DOHH2 (cell line): ENCODE data around the gene MAP7D1.

Experiments used
- EZH2phosphoT487 ChIP-seq: fragments of 200-600 bp; sonication (generic); IDR thresholded peaks from 2 replicates; pipeline ENCODE4 v1.6.1; 2017; ENCODE audit warnings: borderline replicate concordance, mild to moderate bottlenecking, antibody characterized with exemption, low read length, moderate library complexity, mixed read lengths
- TF ChIP-seq, protein P1 (sequence below): fragments of 200-600 bp; sonication (generic); IDR thresholded peaks from one replicate; pipeline ENCODE4 v1.5.1; 2014; ENCODE audit warnings: antibody characterized with exemption, mild to moderate bottlenecking, low read depth, low read length; ENCODE audit not compliant: poor library complexity, severe bottlenecking

DNA sequence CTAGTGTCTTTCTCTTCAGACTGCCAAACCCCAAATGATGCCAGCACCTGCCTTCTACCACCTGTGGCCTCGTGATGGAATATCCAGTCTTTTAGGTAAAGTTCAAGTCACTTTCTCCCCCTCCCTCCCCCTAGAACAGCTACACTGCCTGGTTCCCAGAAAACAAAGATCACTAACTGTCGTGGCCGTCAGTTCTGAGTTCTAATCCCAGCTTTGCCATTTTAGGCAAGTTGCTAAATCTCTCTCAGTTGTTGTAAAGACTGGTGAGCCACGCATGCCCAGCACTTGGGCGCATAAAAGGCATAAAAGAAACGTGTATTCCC lies 6.0 kb upstream of the MAP7D1 start:
- TF ChIP-seq, protein P1, sequence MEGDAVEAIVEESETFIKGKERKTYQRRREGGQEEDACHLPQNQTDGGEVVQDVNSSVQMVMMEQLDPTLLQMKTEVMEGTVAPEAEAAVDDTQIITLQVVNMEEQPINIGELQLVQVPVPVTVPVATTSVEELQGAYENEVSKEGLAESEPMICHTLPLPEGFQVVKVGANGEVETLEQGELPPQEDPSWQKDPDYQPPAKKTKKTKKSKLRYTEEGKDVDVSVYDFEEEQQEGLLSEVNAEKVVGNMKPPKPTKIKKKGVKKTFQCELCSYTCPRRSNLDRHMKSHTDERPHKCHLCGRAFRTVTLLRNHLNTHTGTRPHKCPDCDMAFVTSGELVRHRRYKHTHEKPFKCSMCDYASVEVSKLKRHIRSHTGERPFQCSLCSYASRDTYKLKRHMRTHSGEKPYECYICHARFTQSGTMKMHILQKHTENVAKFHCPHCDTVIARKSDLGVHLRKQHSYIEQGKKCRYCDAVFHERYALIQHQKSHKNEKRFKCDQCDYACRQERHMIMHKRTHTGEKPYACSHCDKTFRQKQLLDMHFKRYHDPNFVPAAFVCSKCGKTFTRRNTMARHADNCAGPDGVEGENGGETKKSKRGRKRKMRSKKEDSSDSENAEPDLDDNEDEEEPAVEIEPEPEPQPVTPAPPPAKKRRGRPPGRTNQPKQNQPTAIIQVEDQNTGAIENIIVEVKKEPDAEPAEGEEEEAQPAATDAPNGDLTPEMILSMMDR = no peak
- TF ChIP-seq EZH2phosphoT487 = no peak
